HL-60/S4 treated with phorbol 12-myristate 13-acetate at 8.2 ng/mL for 4 days and 3 days (cell line): ENCODE measurements around the gene CACNA2D4.

ENCODE experiments used
- in situ Hi-C: fragments of 300-500 bp; cut with MboI; formaldehyde crosslinking; loops from 2 replicates; pipeline ENCODE4 v1.15.0; 2022; ENCODE audit warnings: low sequenced_read_pairs

The CACNA2D4 gene

DNA sequence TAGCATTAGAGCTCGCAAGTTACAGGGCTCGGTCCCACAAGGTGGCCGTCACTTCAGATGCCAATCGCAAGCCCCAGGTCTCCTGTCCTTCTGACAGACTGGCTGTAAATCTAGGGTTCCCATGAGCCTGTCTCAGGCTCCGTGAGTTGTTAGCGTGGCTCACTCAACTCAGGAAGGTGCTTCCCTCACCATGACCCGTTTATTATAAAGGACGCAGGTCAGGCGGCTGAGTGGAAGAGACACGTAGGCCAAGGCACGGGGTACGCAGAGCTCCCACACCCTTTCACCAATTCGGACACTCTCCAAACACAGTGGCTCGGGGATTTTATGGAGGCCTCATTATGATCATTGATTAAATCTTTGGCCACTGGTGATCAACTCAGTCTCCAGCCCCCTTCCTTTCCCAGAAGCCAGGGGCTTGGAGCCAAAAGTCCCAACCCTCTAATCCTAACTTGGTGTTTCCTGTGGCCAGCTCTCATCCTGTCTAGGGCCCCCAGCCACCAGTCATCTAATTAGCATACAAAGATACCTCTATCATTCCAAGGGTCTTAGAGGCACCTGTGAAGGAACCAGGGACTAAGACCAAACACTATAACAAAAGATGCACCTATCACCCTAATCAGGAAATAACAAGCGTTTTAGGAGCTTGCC lies 123.9 kb downstream of the CACNA2D4 start:
- in situ Hi-C loops: loop anchor here (5.0 kb wide), 2 partner anchors 143 to 147 kb away; no protein-coding TSS in a partner anchor

DNA sequence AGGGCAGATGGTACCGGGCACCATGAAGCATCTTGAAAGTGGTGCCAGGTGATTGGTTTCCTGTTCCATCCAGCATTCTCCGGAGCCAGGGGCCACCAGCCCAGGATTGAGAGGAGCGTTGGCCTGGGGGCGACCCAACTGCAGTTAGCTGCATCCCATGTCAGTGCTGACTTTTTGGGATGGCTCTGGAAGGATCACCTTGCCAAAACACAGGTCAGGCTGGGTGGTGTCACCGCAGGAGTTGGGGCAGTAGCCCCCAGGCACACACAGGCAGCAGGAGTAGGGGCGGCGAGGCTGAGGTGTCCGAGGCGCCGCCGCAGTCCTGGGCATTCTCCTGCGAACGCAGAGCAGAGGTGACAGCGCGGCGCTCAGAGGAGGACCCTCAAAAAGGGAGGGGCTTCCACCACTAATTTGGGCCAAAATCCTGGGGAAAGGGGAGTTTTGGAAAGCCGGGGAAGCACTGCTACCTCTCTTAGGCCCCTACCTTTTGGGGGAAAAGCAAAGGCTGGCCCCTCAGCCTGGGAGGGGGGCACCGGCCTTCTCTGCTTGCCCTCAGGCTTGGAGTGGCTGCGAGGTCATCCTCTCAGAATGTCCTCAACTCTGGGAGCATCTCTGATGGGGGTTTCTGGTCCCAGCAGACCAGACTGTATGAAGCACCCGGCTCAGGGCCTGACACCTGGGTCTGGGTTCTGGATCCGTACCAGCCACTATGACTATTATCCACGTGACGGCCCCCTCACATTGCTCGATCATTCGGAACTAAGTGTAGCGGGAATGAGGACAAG lies 124.8 kb downstream of the CACNA2D4 start:
- in situ Hi-C loops: loop anchor here (5.0 kb wide), 2 partner anchors 144 to 146 kb away; no protein-coding TSS in a partner anchor

DNA sequence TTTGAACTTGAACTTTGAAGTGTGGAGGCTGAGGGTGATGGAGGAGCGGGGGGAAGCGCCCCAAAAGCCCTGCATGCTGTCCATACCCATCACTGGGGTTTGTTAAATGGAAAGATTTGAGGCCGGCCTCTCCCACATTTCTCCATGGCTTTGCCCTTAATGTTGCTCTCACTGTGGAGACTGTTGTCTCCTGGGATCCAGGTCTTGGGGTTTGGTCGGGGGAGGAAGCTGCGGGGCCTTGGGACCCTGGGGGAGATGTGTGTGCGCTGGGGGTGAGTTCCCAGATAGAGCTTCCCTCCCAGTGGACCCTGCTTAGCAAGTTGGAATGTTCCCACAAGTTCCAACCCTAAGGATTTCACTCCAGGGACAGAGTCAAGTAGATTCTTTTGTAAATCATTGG lies 126.0 kb downstream of the CACNA2D4 start:
- in situ Hi-C loops: loop anchor here (5.0 kb wide), 2 partner anchors 145 kb away; no protein-coding TSS in a partner anchor

DNA sequence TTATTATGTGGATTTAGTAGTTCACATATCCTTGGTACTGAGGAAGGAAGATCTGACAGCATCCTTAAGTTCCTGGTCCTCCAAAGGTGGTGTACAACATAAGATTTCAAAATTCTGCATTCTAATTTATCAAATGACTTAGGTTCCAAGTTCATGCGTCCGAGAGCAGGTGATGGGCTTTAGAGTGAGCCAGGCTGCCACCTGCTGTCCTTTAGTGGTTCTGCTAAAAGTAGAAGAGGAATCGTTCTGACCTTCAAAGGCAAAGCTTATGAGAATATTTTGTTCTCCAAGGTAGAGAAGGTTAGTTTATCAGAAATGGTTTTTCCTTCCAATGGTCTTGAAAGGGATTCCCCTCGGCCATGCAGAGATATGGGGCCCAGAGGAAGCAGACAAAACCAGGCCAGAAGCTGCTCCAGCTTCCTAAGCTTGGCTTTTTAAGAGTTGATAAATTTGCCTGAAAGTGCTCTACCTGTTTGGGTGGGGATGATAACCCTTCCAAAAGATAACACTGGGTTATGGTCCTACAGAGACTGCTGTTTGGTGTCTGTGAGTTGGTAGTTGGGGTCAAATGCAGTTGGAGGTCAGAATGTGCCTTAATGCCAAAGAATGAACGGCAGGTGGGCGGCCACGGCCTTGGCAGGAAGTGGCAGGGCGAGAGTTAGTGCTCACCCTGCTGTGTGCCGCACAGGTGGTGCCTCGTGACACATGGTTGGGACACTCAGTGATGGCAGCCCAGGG lies 127.2 kb downstream of the CACNA2D4 start:
- in situ Hi-C loops: loop anchor here (5.0 kb wide), 2 partner anchors 144 to 146 kb away; no protein-coding TSS in a partner anchor

DNA sequence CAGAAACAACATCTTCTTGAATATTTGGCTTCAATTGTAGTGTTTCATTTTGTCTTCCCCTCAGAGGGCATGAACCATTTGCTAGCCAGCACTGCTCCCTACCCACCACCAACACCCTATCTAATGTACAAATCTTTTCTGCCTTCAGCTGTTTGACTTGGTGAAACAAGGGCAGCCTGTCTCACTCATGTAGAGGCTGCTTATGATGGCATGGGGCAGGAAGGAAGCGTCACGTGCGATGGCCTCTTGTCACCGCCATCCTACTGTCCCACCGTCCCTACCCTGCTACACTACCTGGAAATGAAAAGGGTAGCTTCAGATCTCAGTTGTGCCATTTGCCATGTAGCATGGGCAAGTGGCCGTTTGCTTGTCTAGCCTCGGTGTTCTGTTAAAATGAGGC lies 128.0 kb downstream of the CACNA2D4 start:
- in situ Hi-C loops: loop anchor here (5.0 kb wide), 2 partner anchors 143 to 147 kb away; no protein-coding TSS in a partner anchor

DNA sequence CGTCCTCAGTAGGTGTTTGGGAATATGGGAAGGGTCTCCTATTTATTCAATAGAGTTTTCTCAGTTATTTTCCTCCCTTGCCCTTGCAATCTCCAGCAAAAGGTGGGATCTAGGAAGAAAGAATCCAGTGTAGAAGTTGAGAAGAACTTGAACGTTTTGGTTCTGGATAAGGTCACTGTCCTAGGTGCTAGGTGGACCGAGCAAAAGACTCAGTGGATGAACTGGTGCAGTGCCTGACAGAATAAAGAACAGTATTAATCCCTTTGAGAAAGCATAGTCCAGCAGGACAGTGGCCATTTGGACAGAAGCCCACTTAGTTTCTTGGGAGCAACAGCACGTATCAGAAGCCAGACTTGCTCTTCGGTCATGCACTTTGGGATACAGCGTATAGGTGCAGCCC lies 130.7 kb downstream of the CACNA2D4 start:
- in situ Hi-C loops: no loop called here

DNA sequence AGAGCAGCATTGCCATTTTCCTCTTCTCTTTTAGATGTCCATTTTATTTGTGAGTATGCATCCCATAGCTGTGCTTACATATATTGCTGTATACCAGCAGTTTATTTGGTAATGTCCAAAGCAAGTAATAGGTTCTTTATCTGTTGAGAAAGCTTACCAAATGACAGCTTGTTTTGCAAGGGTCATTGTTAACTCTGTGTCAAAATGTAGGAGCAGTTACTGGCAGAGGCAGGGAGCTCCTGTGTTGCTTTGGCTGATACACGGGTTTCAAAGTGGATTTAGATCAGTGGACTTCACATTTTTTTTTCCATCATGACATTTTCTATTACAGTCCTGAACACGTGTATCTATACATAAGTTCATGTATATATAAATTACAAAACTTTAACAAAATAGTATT lies 136.2 kb downstream of the CACNA2D4 start:
- in situ Hi-C loops: no loop called here

DNA sequence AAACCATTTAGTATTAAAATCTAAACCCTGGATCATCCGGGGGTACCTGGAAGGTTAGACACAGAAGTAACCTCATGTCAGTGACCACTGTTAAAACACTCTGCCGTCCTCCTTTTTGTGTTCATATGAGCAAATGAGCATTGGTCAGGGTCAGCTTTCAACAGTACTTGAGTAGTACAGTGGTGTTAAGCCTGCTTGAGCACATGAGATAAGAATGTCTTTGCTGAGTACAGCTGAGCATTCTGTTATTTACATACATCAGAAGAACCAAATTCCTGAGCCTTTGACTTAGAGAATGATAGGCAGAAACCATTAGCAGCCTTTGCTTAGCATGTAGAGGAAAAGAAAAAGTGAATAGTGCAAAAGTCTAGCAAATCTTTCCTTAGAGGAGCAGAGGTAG lies 136.7 kb downstream of the CACNA2D4 start:
- in situ Hi-C loops: no loop called here

DNA sequence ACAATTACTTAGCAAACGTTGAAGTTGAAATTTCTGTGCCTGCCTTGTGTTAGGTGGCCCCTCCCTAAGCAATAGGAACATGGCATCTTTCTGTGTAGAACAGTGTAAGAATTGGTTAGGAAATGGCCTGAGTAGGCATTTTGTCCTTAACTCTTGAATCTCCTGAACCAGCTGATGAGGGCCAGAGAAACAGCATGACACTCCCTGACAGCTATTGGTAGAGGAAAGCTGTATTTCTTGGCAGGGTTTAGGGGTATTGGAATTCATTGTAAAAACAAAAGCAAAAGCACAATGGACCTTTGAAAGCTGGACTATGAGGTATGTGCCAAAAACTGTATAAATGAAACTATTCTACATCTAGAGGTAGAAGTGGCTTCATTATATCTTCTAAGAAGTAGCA lies 138.7 kb downstream of the CACNA2D4 start:
- in situ Hi-C loops: no loop called here

DNA sequence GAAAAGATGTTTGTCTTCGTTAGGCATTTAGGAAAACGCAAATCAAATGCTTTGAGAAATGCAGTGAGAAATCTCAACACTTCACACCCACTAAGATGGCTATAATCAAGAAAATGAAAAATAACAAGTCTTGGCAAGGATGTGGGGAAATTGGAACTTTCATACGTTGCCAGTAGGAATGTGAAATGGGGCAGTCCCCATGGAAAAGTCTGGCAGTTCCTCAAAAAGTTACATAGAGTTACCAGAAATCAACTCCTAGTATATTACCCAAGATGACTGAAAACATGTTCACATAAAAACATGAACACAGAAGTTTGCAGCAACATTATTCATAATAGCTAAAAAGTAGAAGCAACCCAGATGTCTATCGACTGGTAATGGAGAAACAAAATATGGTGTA lies 139.5 kb downstream of the CACNA2D4 start:
- in situ Hi-C loops: no loop called here

DNA sequence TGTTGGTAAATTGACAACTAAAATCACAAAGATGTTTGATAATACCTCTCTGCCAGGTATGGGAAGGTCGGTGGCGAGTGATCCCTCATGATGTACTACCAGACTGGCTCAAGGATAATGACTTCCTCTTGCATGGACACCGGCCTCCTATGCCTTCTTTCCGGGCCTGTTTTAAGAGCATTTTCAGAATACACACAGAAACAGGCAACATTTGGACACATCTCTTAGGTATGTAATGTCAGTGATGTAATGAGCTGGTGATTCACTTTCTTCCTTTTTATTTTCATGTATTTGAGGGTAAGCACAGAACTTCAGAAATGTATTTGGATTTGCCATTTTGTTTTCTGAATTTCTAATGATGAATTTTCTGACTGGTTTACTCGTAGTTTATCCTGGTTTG lies 140.7 kb downstream of the CACNA2D4 start:
- in situ Hi-C loops: no loop called here

DNA sequence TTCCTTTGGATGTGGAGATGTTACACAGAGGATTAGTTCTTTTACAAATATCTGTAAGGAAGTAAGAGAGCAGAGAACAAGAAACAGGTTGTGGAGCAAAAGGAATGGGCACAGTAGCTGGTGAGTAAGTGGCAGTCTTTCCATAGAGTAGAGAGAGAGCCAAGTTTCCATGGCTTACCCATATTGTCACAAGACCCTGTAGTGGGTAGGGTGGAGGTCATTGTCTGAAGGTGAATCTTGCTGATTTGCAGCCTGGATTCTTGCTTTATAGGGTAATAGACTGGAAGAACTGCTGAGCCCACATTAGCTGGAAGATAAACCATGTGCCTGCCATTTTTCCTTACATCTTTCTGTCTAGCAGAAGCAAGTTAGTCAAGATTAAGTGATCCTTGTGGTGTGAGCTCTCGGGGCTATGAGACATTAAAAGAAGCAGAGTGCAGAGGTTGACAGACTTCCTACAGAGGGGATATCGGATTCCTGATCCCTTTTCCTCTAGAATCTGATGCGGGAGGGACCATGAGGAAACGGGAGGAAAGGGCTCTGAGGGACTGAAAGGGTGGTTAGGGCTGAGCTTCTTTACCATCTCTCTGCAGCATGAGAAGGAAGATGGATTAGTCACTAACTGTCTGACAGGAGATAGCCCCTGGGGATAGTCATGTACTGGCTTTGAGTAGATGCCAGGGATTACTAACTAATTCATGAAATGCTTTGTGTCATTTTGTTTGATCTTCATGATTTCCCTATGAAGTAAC lies 142.1 kb downstream of the CACNA2D4 start:
- in situ Hi-C loops: no loop called here

DNA sequence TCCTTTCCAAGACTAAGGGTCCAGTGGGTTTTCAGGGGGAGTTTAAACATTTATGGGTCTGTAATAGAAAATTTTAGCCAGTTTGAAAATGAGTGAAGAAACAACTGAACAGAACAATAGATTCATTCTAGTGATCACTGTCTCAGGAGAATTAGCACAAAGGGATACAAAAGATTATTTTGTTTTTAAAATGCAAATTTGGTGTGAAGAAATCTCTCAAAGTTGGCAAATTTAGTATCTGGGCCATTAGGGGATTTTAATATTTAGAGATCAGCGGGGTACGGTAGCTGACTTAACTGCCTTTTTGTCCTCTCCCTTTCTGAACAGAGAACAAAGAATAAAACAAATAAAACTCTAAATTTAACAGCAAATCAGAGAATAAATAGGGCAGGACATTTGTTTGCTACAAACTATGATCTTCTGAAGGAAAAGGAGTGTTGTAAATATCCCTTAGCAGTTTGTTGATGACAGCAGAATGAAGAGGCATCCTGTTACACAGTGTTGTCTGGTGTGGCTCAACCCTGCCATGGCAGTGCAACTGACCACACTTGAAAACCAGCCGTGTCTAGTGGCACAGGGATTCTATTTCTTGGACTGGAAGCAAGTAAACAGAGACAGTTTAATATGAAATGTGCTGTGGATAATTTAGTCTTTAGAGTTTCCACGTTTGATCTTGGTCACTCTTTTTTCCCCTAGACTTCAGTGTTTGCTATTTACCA lies 144.4 kb downstream of the CACNA2D4 start:
- in situ Hi-C loops: no loop called here

DNA sequence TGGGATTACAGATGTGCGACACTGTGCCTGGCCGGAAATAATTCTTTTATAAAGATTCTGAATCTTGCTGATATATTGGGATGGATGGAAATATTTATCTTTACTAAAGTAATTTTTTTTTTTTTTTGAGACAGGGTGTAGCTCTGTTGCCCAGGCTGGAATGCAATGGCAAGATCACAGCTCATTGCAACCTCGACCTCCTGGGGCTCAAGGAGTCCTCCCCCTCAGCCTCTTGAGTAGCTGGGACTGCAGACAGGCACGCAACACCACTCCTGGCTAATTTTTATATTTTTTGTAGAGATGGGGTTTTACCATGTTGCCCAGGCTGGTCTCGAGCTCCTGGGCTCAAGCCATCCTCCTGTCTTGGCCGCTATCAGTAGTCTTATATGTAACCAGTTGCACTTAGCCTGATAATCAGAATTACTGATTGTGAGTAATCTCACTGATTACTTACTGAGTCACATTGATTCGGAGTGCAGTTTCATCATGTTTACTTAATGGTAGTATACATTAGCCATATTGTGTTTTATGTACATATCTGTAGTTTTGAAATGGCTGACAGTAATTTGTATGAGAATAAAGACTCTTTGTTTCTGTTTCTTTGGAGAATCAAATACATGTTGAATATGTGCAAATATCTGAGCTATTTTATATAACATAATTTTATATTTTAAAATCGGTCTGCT lies 148.5 kb downstream of the CACNA2D4 start:
- in situ Hi-C loops: no loop called here

DNA sequence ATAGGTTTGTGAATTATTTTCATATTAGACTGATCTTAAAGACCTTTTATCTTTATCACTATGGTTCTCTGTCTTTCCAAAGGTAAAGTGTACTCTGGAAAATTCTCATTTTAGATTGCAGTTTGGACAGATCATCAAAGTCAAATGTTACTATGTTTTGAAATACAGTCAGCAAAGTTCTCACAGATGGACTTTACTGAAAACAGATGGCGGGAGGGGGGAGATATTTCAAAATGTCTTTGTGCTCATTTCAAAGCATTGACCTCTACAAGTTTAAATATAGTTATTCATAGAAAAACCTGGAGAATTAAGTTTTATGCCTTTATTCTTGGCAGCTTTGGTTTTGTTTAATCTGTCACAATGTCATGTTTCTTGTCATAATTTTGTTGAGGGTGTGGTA lies 149.8 kb downstream of the CACNA2D4 start:
- in situ Hi-C loops: no loop called here

DNA sequence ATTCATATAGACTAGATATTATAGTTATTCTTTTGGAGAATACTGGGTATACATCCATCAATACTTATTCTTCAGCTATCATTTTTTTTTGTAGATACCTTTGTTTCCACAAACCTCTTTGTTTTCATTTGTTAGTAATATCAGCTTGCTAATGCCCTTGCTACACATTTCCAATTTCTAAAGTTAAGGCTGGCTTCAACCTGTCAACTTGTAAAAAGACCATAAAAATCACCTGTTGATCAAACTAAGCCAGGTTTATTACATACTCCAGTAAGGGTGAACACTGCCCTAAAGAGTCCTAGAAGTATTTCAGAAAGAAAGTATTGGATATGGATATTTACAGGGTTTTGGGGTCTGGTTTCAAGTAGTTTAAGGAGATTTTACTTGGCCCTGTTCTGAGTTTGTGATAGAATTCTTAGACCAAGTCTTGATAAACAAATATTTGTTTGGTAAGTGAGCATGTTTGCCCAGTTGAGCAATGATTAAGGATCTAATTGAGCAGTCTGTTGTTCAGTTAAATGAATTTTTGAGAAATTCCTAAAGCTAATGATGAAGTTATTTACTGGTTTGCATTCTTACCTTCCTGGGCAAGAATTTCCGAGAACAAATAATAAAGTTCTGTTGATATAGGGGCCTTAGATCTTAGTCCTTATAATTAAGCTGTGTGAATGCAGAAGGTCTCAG lies 150.9 kb downstream of the CACNA2D4 start:
- in situ Hi-C loops: no loop called here

DNA sequence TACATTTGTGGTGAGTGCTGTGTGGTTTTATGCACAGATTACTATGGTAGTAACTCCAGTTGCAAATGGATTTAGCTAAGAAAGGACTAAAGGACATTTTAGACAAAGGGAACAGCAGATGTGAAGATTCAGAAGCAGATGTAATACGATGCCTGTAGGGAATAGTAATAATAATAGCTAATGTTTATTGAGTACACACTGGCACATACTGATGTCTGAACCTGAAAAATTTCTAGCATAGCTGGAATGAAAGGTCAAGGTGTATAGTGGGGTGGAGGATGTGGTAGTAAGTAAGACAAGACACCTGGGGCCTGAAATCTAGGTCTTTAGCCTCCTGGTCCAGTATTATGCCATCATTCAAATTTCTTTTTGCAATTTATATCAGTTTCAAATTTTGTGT lies 152.3 kb downstream of the CACNA2D4 start:
- in situ Hi-C loops: no loop called here

DNA sequence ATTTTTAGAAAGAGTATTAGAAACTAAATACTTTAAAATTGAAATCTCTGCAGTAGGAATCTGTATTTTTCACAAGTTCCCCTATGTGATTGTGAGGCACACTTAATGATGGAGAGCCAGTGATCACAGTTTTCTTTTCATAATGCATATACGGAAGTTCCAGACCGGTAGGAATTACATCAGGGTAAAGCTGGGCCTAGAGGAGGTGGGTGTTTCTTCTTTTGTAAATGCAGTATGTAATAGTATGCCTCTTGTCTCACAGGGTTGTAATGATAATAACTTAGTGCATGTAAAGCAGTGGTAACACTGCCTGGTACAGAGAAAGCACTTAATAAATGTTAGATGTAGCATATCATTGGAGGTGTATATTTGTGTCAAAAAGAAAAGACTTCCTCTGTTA lies 155.3 kb downstream of the CACNA2D4 start:
- in situ Hi-C loops: no loop called here

DNA sequence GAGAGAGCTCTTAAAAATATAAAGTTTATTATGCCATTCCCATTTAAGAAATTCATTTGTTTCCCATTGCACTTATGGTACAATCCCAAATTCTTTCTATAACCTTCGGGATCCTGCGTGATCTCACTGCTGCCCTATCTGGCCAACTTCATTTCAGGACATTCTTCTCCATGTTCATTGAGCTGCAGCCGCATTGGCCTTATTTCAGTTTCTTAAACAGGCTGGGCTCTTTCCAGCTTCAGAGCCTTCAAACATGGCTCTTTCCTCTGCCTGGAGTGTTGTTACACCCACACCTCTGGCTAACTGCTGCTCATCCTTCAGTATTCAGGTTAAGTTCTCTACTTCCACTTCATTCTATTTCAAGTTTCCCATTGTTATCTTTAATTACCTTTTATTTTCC lies 156.6 kb downstream of the CACNA2D4 start:
- in situ Hi-C loops: no loop called here
